HepG2 (cell line): ENCODE measurements around the gene SLC5A10. TPM values are rescaled to one million over a fixed set of nuclear protein-coding genes. Genes with fewer than 3 reads are reported as not detected.

ENCODE experiments used
- ATAC-seq: fragments of 200-7000 bp; cut with Tn5 transposase; 3 replicates; pipeline ENCODE4 v1.9.1; 2020; ENCODE audit warnings: mild to moderate bottlenecking, moderate library complexity
- BruUV-seq: library from RNA; stranded (reverse); fragments of 400-500 nt; replicated peaks from 2 replicates; lab custom pipeline; 2021; lab: Mats Ljungman, UMichigan
- CTCF ChIA-PET: fragments of 300-600 bp; formaldehyde crosslinking; extraction: SDS; loops from one replicate; lab custom pipeline; 2021; ENCODE audit warnings: low total read pairs, inconsistent platforms, low intra/inter-chr PET ratio; lab: Yijun Ruan, JAX
- POLR2A ChIA-PET: fragments of 350-600 bp; sonication (Branson Sonifier 250); formaldehyde crosslinking; loops from one replicate; lab custom pipeline; 2020; ENCODE audit warnings: antibody characterized with exemption, inconsistent platforms; lab: Yijun Ruan, JAX
- DNase-seq: peaks from one replicate; pipeline ENCODE4 v3.0.0-alpha.2; 2015; ENCODE audit warnings: low spot score
- FAIRE-seq: peaks from 3 replicates; lab custom pipeline; 2011; peaks lifted over from hg19 to GRCh38; lab: Jason Lieb, UNC
- H2AFZ ChIP-seq: one replicate; pipeline ENCODE4 v1.6.1; 2011; ENCODE audit warnings: low read length, inconsistent platforms
- H3K27ac ChIP-seq: fragments of 300-600 bp; 3 replicates; pipeline ENCODE4 v1.8.0; 2011; ENCODE audit warnings: mixed run types, mild to moderate bottlenecking, mixed read lengths, low read length, inconsistent platforms; ENCODE audit not compliant: insufficient read depth; ENCODE audit errors: extremely low read length
- H3K27me3 ChIP-seq, 2 experiments: fragments of 200-600 bp in 1 of 2; 2 replicates in 1 of 2; 3 replicates in 1 of 2; pipeline versions ENCODE4 v1.6.0 to v1.8.0; 2011; ENCODE audit warnings: low read length in 2 of 2, mild to moderate bottlenecking in 2 of 2, moderate library complexity in 2 of 2, inconsistent platforms in 1 of 2; ENCODE audit not compliant: insufficient read depth in 2 of 2, control insufficient read depth in 1 of 2
- H3K36me3 ChIP-seq, 2 experiments: fragments of 200-600 bp in 1 of 2; replicated peaks in 1 of 2; 2 replicates in 1 of 2; 3 replicates in 1 of 2; pipeline versions ENCODE4 v1.5.1 to v1.8.0; 2011; ENCODE audit warnings: low read length in 2 of 2, inconsistent platforms in 1 of 2; ENCODE audit not compliant: insufficient read depth in 2 of 2, control insufficient read depth in 1 of 2
- H3K4me1 ChIP-seq: 2 replicates; pipeline ENCODE4 v1.5.1; 2012; ENCODE audit warnings: low read length, inconsistent platforms; ENCODE audit not compliant: insufficient read depth
- H3K4me2 ChIP-seq: 2 replicates; pipeline ENCODE4 v1.6.0; 2011; ENCODE audit warnings: low read depth, low read length, inconsistent platforms
- H3K4me3 ChIP-seq, 3 experiments: fragments of 200-600 bp in 1 of 3; sonication (generic), shearing (Covaris generic) in 1 of 3; replicated peaks in 1 of 3; 2 replicates each; pipeline ENCODE4 v1.5.1; 2011 to 2016; ENCODE audit warnings: low read length in 3 of 3, inconsistent platforms in 2 of 3, low read depth in 2 of 3, mild to moderate bottlenecking in 2 of 3, control low read depth in 1 of 3, mixed read lengths in 1 of 3; ENCODE audit not compliant: insufficient read depth in 1 of 3
- H3K79me2 ChIP-seq: one replicate; pipeline ENCODE4 v1.6.1; 2011; ENCODE audit warnings: low read length, inconsistent platforms; ENCODE audit not compliant: insufficient read depth
- H3K9ac ChIP-seq: 2 replicates; pipeline ENCODE4 v1.6.0; 2011; ENCODE audit warnings: mild to moderate bottlenecking, low read depth, low read length, inconsistent platforms; ENCODE audit not compliant: insufficient read depth
- H3K9me3 ChIP-seq: 2 replicates; pipeline ENCODE4 v1.5.1; 2012; ENCODE audit warnings: mild to moderate bottlenecking, low read length
- H4K20me1 ChIP-seq: 2 replicates; pipeline ENCODE4 v1.6.0; 2011; ENCODE audit warnings: inconsistent platforms, mild to moderate bottlenecking, low read length, moderate library complexity; ENCODE audit not compliant: insufficient read depth
- CREB1 ChIP-seq, 2 experiments: fragments of 450-650 bp in 1 of 2; IDR thresholded peaks; 2 replicates each; pipeline ENCODE4 v1.6.1; 2016 to 2017; ENCODE audit warnings: control low read depth in 1 of 2, mild to moderate bottlenecking in 1 of 2, missing compliant biosample characterization in 1 of 2, missing genetic modification characterization in 1 of 2
- MBNL3 ChIP-seq: fragments of 250-450 bp; sonication (Bioruptor Pico); conservative IDR thresholded peaks from 2 replicates; pipeline ENCODE4 v1.8.0; 2022; ENCODE audit warnings: mild to moderate bottlenecking, inconsistent platforms
- MED13 ChIP-seq: sonication (generic); formaldehyde crosslinking; IDR thresholded peaks from 2 replicates; pipeline ENCODE4 v1.5.0; 2020; ENCODE audit warnings: missing genetic modification reagents
- NR2F1 ChIP-seq, 2 experiments: fragments of 450-650 bp in 1 of 2; formaldehyde crosslinking in 1 of 2; IDR thresholded peaks; 2 replicates each; pipeline versions ENCODE4 v1.5.0 to v1.6.1; 2016 to 2020; ENCODE audit warnings: mild to moderate bottlenecking in 1 of 2, missing compliant biosample characterization in 1 of 2, missing genetic modification reagents in 1 of 2, moderate library complexity in 1 of 2
- RARA ChIP-seq: IDR thresholded peaks from 2 replicates; pipeline ENCODE4 v1.6.1; 2016; ENCODE audit warnings: missing genetic modification reagents, missing compliant biosample characterization
- SOX5 ChIP-seq: IDR thresholded peaks from 2 replicates; pipeline ENCODE4 v1.6.1; 2016; ENCODE audit warnings: borderline replicate concordance
- TCF7 ChIP-seq: sonication (generic); IDR thresholded peaks from 2 replicates; pipeline ENCODE4 v1.6.1; 2016; ENCODE audit warnings: antibody characterized with exemption, low read depth
- ZBTB49 ChIP-seq: sonication (generic); formaldehyde crosslinking; IDR thresholded peaks from 2 replicates; pipeline ENCODE4 v1.4.0; 2020; ENCODE audit warnings: missing genetic modification reagents, borderline replicate concordance
- ZNF607 ChIP-seq: sonication (generic); formaldehyde crosslinking; IDR thresholded peaks from 2 replicates; pipeline ENCODE4 v1.5.1; 2020; ENCODE audit warnings: missing genetic modification reagents, mild to moderate bottlenecking, borderline replicate concordance
- WGBS: methylation state at CpG from one replicate; pipeline ENCODE4 v1.1.6; 2017; ENCODE audit warnings: low lambda C conversion rate; 5-methylcytosine and 5-hydroxymethylcytosine counted together
- in situ Hi-C: cut with HindIII; loops from 2 replicates; pipeline ENCODE4 v1.10.0; 2017; ENCODE audit warnings: low pct_unique_long_range_greater_than_20kb; ENCODE audit not compliant: extremely low pct_ligation_motif_present
- intact Hi-C: fragments of 100-400 bp; cut with micrococcal nuclease; formaldehyde crosslinking; loops from one replicate; pipeline ENCODE4 v1.10.0; 2022; ENCODE audit not compliant: unreplicated experiment
- polyA plus RNA-seq, 8 experiments: library from polyadenylated mRNA; depleted of rRNA in 3 of 8; stranded (reverse) in 7 of 8; unstranded in 1 of 8; fragments of >200 nt; fragmentation: Illumina TruSeq in 4 of 8; extraction: Trizol in 4 of 8; gene quantifications; 2 replicates each; pipeline versions ENCODE4 v1.2.1 to v1.2.3, GENCODE V29; 2011 to 2016; ENCODE audit warnings: low read depth in 4 of 8, missing spikeins in 1 of 8, mixed read lengths in 1 of 8; ENCODE audit not compliant: insufficient read depth in 1 of 8
- total RNA-seq, 5 experiments: library from RNA; depleted of rRNA; stranded (reverse); fragments of >200 nt; fragmentation: Illumina TruSeq; extraction: Trizol; gene quantifications; 2 replicates each; pipeline ENCODE4 v1.2.3, GENCODE V29; 2016; ENCODE audit warnings: low read depth in 1 of 5
- TF ChIP-seq, protein P1 (sequence below): sonication (generic); formaldehyde crosslinking; IDR thresholded peaks from 2 replicates; pipeline ENCODE4 v1.5.0; 2020; ENCODE audit warnings: mild to moderate bottlenecking, missing genetic modification reagents
- TF ChIP-seq, protein P2 (sequence below): IDR thresholded peaks from 2 replicates; pipeline ENCODE4 v1.4.0; 2020; ENCODE audit warnings: mild to moderate bottlenecking, missing genetic modification reagents

Gene SLC5A10
- total and polyA plus RNA-seq, 2 of the 13 experiments (the other 11 are each of a cell fraction or from before 2014, with no cell fraction given): 0.05 TPM; not detected in 1

DNA sequence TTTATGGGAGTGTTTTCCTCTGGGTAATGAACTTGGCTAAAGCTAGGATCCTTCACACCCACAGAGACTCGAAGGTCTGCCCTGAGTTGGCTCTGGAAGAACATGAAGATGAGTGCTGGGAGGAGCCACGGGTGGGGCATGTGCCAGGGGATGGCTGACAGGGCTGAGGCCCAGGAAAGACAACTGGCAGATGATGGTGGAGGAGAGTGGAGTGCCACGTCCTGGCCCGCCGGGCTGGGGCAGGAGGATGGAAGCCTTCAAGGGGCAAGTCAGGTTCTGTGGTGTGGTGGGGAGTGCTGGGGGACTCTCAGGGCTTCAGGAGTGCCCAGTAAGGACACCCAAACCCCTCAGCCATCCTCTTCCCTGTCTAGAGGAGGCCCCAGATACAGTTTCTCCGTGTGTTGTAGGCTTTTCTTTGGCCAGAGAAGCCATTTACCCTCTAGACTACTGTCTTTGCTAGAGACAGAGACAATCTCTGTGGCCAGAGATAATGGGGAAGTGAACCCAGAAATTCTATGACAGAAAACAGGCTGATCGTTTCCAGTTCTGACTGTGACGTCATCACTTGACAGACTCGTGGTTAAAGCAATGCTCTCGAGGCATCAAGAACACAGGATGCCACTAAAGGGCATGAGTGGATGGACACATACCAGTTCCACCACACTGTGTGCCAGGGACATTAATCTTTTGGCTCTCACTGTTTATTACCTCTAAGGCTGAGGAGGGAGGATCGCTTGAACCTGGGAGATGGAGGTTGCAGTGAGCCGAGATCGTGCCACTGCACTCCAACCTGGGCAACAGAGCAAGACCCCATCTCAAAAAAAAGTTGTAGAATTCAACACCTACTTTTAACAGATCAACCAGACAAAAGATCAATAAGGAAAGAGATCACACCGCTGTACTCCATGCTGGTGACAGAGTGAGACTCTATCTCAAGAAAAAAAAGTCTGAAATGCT, 18.6 kb upstream of the SLC5A10 start (continued):
- TF ChIP-seq MBNL3 (CRISPR knock-in tag) (no peak), CREB1 (IDR thresholded peaks at IDR 0.05) (peak; percentile 85), CREB1 (CRISPR knock-in tag; IDR thresholded peaks at IDR 0.05) (no peak)

GRCh38 chr17:18937981-18938691, 13.8 kb upstream of the SLC5A10 start:
- 21% methylated on average over 8 of the region's 8 CpGs for WGBS
- Histone ChIP-seq H3K9me3 (no peaks in the 10 kb centered on the region), H4K20me1 (no peaks in the 10 kb centered on the region), H3K9ac (no peak overlapping the region), H3K4me1 (peaks cover 12% of the 10 kb centered on the region), H3K4me2 (no peak overlapping the region), H3K27me3 (peaks cover 0 to 25% of the 10 kb centered on the region in 2 experiments; a peak in 4 of 5 replicates), H3K36me3 (no peaks in the 10 kb centered on the region), H3K4me3 (no peak overlapping the region), H3K27ac (no peak overlapping the region), H2AFZ (no peak overlapping the region), H3K79me2 (no peaks in the 10 kb centered on the region)
- intact Hi-C loops (no loop called here), in situ Hi-C loops (no loop called here)
- no TSS peak for BruUV-seq
- CTCF ChIA-PET: no interaction called here
- no peak for FAIRE-seq
- DNase-seq: peak; percentile 56
- POLR2A ChIA-PET: interaction anchor here (0.6 kb wide), 1 partner anchor 89 kb away, joined by 3 read pairs; no protein-coding TSS in a partner anchor
- ATAC-seq: peak; percentile 79
- TF ChIP-seq RARA (CRISPR knock-in tag) (peak; percentile 6; the same call in 1 of the 2 replicates), ZBTB49 (CRISPR knock-in tag) (no peak), TCF7 (peak; percentile 46; the same call in 1 of the 2 replicates), MED13 (CRISPR knock-in tag) (no peak), ZNF607 (CRISPR knock-in tag) (no peak), NR2F1 (CRISPR knock-in tag; IDR thresholded peaks at IDR 0.05) (peak in 1 of 2 experiments; percentile 83; a peak in 2 of 4 replicates), SOX5 (CRISPR knock-in tag) (peak; percentile 92)
- TF ChIP-seq, protein P1, sequence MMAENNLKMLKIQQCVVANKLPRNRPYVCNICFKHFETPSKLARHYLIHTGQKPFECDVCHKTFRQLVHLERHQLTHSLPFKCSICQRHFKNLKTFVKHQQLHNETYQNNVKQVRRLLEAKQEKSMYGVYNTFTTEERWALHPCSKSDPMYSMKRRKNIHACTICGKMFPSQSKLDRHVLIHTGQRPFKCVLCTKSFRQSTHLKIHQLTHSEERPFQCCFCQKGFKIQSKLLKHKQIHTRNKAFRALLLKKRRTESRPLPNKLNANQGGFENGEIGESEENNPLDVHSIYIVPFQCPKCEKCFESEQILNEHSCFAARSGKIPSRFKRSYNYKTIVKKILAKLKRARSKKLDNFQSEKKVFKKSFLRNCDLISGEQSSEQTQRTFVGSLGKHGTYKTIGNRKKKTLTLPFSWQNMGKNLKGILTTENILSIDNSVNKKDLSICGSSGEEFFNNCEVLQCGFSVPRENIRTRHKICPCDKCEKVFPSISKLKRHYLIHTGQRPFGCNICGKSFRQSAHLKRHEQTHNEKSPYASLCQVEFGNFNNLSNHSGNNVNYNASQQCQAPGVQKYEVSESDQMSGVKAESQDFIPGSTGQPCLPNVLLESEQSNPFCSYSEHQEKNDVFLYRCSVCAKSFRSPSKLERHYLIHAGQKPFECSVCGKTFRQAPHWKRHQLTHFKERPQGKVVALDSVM: peak; percentile 91
- TF ChIP-seq, protein P2, sequence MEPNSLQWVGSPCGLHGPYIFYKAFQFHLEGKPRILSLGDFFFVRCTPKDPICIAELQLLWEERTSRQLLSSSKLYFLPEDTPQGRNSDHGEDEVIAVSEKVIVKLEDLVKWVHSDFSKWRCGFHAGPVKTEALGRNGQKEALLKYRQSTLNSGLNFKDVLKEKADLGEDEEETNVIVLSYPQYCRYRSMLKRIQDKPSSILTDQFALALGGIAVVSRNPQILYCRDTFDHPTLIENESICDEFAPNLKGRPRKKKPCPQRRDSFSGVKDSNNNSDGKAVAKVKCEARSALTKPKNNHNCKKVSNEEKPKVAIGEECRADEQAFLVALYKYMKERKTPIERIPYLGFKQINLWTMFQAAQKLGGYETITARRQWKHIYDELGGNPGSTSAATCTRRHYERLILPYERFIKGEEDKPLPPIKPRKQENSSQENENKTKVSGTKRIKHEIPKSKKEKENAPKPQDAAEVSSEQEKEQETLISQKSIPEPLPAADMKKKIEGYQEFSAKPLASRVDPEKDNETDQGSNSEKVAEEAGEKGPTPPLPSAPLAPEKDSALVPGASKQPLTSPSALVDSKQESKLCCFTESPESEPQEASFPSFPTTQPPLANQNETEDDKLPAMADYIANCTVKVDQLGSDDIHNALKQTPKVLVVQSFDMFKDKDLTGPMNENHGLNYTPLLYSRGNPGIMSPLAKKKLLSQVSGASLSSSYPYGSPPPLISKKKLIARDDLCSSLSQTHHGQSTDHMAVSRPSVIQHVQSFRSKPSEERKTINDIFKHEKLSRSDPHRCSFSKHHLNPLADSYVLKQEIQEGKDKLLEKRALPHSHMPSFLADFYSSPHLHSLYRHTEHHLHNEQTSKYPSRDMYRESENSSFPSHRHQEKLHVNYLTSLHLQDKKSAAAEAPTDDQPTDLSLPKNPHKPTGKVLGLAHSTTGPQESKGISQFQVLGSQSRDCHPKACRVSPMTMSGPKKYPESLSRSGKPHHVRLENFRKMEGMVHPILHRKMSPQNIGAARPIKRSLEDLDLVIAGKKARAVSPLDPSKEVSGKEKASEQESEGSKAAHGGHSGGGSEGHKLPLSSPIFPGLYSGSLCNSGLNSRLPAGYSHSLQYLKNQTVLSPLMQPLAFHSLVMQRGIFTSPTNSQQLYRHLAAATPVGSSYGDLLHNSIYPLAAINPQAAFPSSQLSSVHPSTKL (CRISPR knock-in tag): peak; percentile 34; the same call in 1 of the 2 replicates
